K562 treated with DMSO at 1 percent for 48 hours (cell line): ENCODE data around the gene SHPK. TPM values are rescaled to one million over a fixed set of nuclear protein-coding genes. Genes with fewer than 3 reads are reported as not detected.

ENCODE experiments used
- total RNA-seq: library from RNA; unstranded; fragments of 300-600 nt; gene quantifications from 2 replicates; pipeline ENCODE4 v1.2.3, GENCODE V29; 2022; ENCODE audit warnings: low replicate concordance; ENCODE audit errors: extremely low read depth

Gene SHPK
- total RNA-seq, result not detected in 2 replicates

GRCh38 chr17:3636154-3636907, at the start of gene SHPK, which contains the start of gene CTNS:
TSS of gene SHPK (minus strand) at chr17:3636250. CDS start at chr17:3636219, 31 bp downstream.
TSS of gene CTNS (plus strand) at chr17:3636760. CDS start at chr17:3640207, 3,447 bp downstream.

GRCh38 chr17:3668279-3669084, 32.4 kb upstream of the SHPK start, which contains the start of the genes EMC6 and TAX1BP3:
TSS of gene EMC6 (plus strand) at chr17:3668812. CDS start at chr17:3669147, 335 bp downstream.
TSS of gene TAX1BP3 (minus strand) at chr17:3668578. CDS start at chr17:3668526, 52 bp downstream.

Other genes starting within 250 kb of the SHPK start
- not detected in 2 replicates for gene OR3A2, start 249.9 kb downstream of the SHPK start, total RNA-seq
- gene OR1E1, start 237.8 kb downstream of the SHPK start, total RNA-seq, result not detected in 2 replicates
- not detected in 2 replicates for gene OR3A3, start 224.9 kb downstream of the SHPK start, total RNA-seq
- gene OR1E2, start 202.4 kb downstream of the SHPK start, total RNA-seq, result not detected in 2 replicates
- not detected in 2 replicates for gene SPATA22, start 164.4 kb downstream of the SHPK start, total RNA-seq
- gene ASPA, start 160.3 kb downstream of the SHPK start, total RNA-seq, result not detected in 2 replicates
- not detected in 2 replicates for gene TRPV3, start 78.4 kb downstream of the SHPK start, total RNA-seq
- gene TRPV1, start 26.8 kb downstream of the SHPK start, total RNA-seq, result not detected in 2 replicates
- not detected in 2 replicates for gene CTNS, start 510 bp upstream of the SHPK start, total RNA-seq
- gene TAX1BP3, start 32.3 kb upstream of the SHPK start, total RNA-seq, result not detected in 2 replicates
- gene EMC6, start 32.6 kb upstream of the SHPK start, total RNA-seq, result not detected in 2 replicates
- not detected in 2 replicates for gene P2RX5, start 59.9 kb upstream of the SHPK start, total RNA-seq
- gene HASPIN, start 87.7 kb upstream of the SHPK start, total RNA-seq, result not detected in 2 replicates
- gene ITGAE, start 164.9 kb upstream of the SHPK start, total RNA-seq, result not detected in 2 replicates
- gene NCBP3, start 210.0 kb upstream of the SHPK start, total RNA-seq, result not detected in 2 replicates